NB4 (cell line): Measurements from ENCODE around the gene HS3ST3A1.
"Not testable (repeated sequence)": the region's sequence is repeated elsewhere in the genome, so short reads cannot be mapped to it uniquely, and the experiment has no call there.

Source experiments
- DNase-seq: peaks from one replicate; pipeline ENCODE4 v3.0.0; 2010; ENCODE audit warnings: low read depth
- H3K4me3 ChIP-seq: one replicate; pipeline ENCODE4 v1.5.1; 2011; ENCODE audit warnings: mild to moderate bottlenecking, low read depth, low read length, moderate library complexity
- CTCF ChIP-seq: IDR thresholded peaks from one replicate; pipeline ENCODE4 v1.5.1; 2012; ENCODE audit warnings: low read depth, low read length
- MAX ChIP-seq: IDR thresholded peaks from 2 replicates; pipeline ENCODE4 v1.6.1; 2011; ENCODE audit warnings: low read depth, low read length
- MYC ChIP-seq: IDR thresholded peaks from 2 replicates; pipeline ENCODE4 v1.6.1; 2011; ENCODE audit warnings: low read depth, low read length
- POLR2A ChIP-seq: IDR thresholded peaks from 2 replicates; pipeline ENCODE4 v1.6.1; 2011; ENCODE audit warnings: mild to moderate bottlenecking; ENCODE audit not compliant: insufficient read length; ENCODE audit errors: extremely low read depth

HS3ST3A1 gene

GRCh38 chr17:13503526-13503925 is 98.2 kb downstream of the HS3ST3A1 start:
- TF ChIP-seq POLR2A = no peak
- TF ChIP-seq CTCF = no peak
- no peak for DNase-seq
- H3K4me3 ChIP-seq = no peak overlapping the region

- no peak for TF ChIP-seq POLR2A
- no peak for TF ChIP-seq MAX
- TF ChIP-seq CTCF = no peak
- no peak for DNase-seq
- no peak overlapping the region for H3K4me3 ChIP-seq
Observed at GRCh38 chr17:13502263-13502662, 99.5 kb downstream of the HS3ST3A1 start.

GRCh38 chr17:13500947-13501346 is 100.8 kb downstream of the HS3ST3A1 start:
- TF ChIP-seq POLR2A (no peak), MAX (no peak), CTCF (no peak)
- no peak overlapping the region for H3K4me3 ChIP-seq
- DNase-seq = no peak

- TF ChIP-seq POLR2A = no peak
- TF ChIP-seq MAX = no peak
- no peak for TF ChIP-seq CTCF
- TF ChIP-seq MYC = no peak
- DNase-seq = no peak
Observed at GRCh38 chr17:13498184-13498583, 103.5 kb downstream of the HS3ST3A1 start.

GRCh38 chr17:13496553-13497056 is 105.1 kb downstream of the HS3ST3A1 start:
- not testable (repeated sequence) for DNase-seq

More at GRCh38 chr17:13498184-13498583, 103.5 kb downstream of the HS3ST3A1 start:
- no peak overlapping the region for H3K4me3 ChIP-seq

GRCh38 chr17:13495423-13495822 is 106.3 kb downstream of the HS3ST3A1 start:
- TF ChIP-seq POLR2A (no peak), MYC (no peak), MAX (no peak), CTCF (no peak)
- DNase-seq = no peak
- H3K4me3 ChIP-seq = no peak overlapping the region

More at GRCh38 chr17:13496553-13497056, 105.1 kb downstream of the HS3ST3A1 start:
- not testable (repeated sequence) for H3K4me3 ChIP-seq
